DMS79 (cell line): ENCODE results near the gene PRPH.
A peak's percentile ranks its signal among the peaks of the same experiment; 100 is the strongest.
"Not testable (repeated sequence)": the region's sequence is repeated elsewhere in the genome, so short reads cannot be mapped to it uniquely, and the experiment has no call there.

Source experiments
- DNase-seq: peaks from one replicate; lab custom pipeline; 2025; lab: John Stamatoyannopoulos, UW

Gene PRPH

GRCh38 chr12:49276304-49277290, 18.4 kb upstream of the PRPH start:
- DNase-seq: no peak

GRCh38 chr12:49277466-49277865, 17.5 kb upstream of the PRPH start:
- no peak for DNase-seq

- DNase-seq: peak; percentile 15
Observed at GRCh38 chr12:49279706-49280159, 15.2 kb upstream of the PRPH start.

GRCh38 chr12:49280545-49280944, 14.4 kb upstream of the PRPH start:
- DNase-seq: not testable (repeated sequence)

- DNase-seq: no peak
Observed at GRCh38 chr12:49282302-49282701, 12.6 kb upstream of the PRPH start.

GRCh38 chr12:49282740-49283375, 12.1 kb upstream of the PRPH start:
- not testable (repeated sequence) for DNase-seq

GRCh38 chr12:49283541-49284429, 11.2 kb upstream of the PRPH start:
- no peak for DNase-seq

- no peak for DNase-seq
Observed at GRCh38 chr12:49284672-49285071, 10.3 kb upstream of the PRPH start.

- DNase-seq: no peak
Observed at GRCh38 chr12:49287876-49288275, 7.1 kb upstream of the PRPH start.

- no peak for DNase-seq
Observed at GRCh38 chr12:49288412-49288853, 6.5 kb upstream of the PRPH start.

GRCh38 chr12:49288922-49289555, 5.9 kb upstream of the PRPH start:
- DNase-seq: no peak

GRCh38 chr12:49292729-49293055, 2.3 kb upstream of the PRPH start:
- peak; percentile 84 for DNase-seq

- peak; percentile 92 for DNase-seq
Observed at GRCh38 chr12:49293056-49293956, 1.6 kb upstream of the PRPH start.

- peak; percentile 80 for DNase-seq
Observed at GRCh38 chr12:49294086-49294803, 702 bp upstream of the PRPH start.

GRCh38 chr12:49294804-49295081, 204 bp upstream of the PRPH start:
- peak; percentile 80 for DNase-seq

- DNase-seq: no peak
Observed at GRCh38 chr12:49296034-49296835, 1.3 kb downstream of the PRPH start.

- no peak for DNase-seq
Observed at GRCh38 chr12:49296836-49297694, 2.1 kb downstream of the PRPH start.

GRCh38 chr12:49297695-49298060, 2.7 kb downstream of the PRPH start:
- DNase-seq: no peak
